Natural killer cell (primary cell): ENCODE measurements around the gene UBE2D4. TPM values are rescaled to one million over a fixed set of nuclear protein-coding genes. Genes with fewer than 3 reads are reported as not detected.
A peak's percentile ranks its signal among the peaks of the same experiment; 100 is the strongest.
"Not testable (repeated sequence)": the region's sequence is repeated elsewhere in the genome, so short reads cannot be mapped to it uniquely, and the experiment has no call there.

Source experiments
- ATAC-seq, 3 donors: fragments of 150-1000 bp in 2 of 3; fragments of 200-7000 bp in 1 of 3; cut with Tn5 transposase; 1 replicate in 1 of 3; 2 replicates in 2 of 3; pipeline ENCODE4 v1.10.0; 2021; ENCODE audit warnings: mild to moderate bottlenecking in 2 of 3, moderate library complexity in 2 of 3
- DNase-seq, 2 donors: peaks; one replicate each; pipeline versions ENCODE4 v3.0.0 to v3.0.0-alpha.2; 2013 to 2021; ENCODE audit warnings: mixed read lengths in 1 of 2
- H3K27ac ChIP-seq: one replicate; pipeline ENCODE4 v1.5.1; 2013; ENCODE audit warnings: mild to moderate bottlenecking, low read length
- H3K27me3 ChIP-seq: one replicate; pipeline ENCODE4 v1.6.1; 2013; ENCODE audit warnings: low read length; ENCODE audit not compliant: control insufficient read depth, insufficient read depth
- H3K36me3 ChIP-seq: one replicate; pipeline ENCODE4 v1.6.1; 2013; ENCODE audit warnings: low read length; ENCODE audit not compliant: control insufficient read depth, insufficient read depth
- H3K4me1 ChIP-seq: one replicate; pipeline ENCODE4 v1.6.1; 2013; ENCODE audit warnings: low read length; ENCODE audit not compliant: control insufficient read depth, insufficient read depth
- H3K4me3 ChIP-seq: one replicate; pipeline ENCODE4 v1.5.1; 2013; ENCODE audit warnings: low read length
- H3K9me3 ChIP-seq: one replicate; pipeline ENCODE4 v1.6.1; 2013; ENCODE audit warnings: low read length; ENCODE audit not compliant: control insufficient read depth, insufficient read depth
- H3K27ac Mint-ChIP-seq, 2 donors: one replicate each; pipeline ENCODE4 v1.8.0; 2022; ENCODE audit warnings: mild to moderate bottlenecking in 2 of 2, mixed read lengths in 2 of 2, moderate library complexity in 1 of 2
- H3K27me3 Mint-ChIP-seq, 2 donors: one replicate each; pipeline ENCODE4 v1.8.0; 2022; ENCODE audit warnings: low read depth in 2 of 2, mixed read lengths in 2 of 2
- H3K36me3 Mint-ChIP-seq: one replicate; pipeline ENCODE4 v1.8.0; 2022; ENCODE audit warnings: mixed read lengths
- H3K4me1 Mint-ChIP-seq, 2 donors: one replicate each; pipeline ENCODE4 v1.8.0; 2022; ENCODE audit warnings: mixed read lengths in 2 of 2
- H3K4me3 Mint-ChIP-seq: one replicate; pipeline ENCODE4 v1.8.0; 2022; ENCODE audit warnings: mild to moderate bottlenecking, moderate library complexity, mixed read lengths
- H3K9me3 Mint-ChIP-seq, 2 donors: one replicate each; pipeline ENCODE4 v1.8.0; 2022; ENCODE audit warnings: mixed read lengths in 2 of 2
- WGBS: methylation state at CpG from one replicate; pipeline ENCODE4 v1.1.7; 2013; ENCODE audit warnings: missing lambda C conversion rate; ENCODE audit not compliant: insufficient coverage; 5-methylcytosine and 5-hydroxymethylcytosine counted together
- intact Hi-C: fragments of 100-400 bp; cut with micrococcal nuclease; formaldehyde crosslinking; loops from one replicate; pipeline ENCODE4 v1.14.2; 2022
- total RNA-seq, 4 donors: library from RNA; stranded (reverse); fragments of 120-200 nt in 1 of 4; gene quantifications; one replicate each; pipeline versions ENCODE4 v1.2.3 to v1.2.4, GENCODE V29; 2013 to 2022
- TF ChIP-seq, protein P1 (sequence below): fragments of 200-600 bp; IDR thresholded peaks from one replicate; pipeline ENCODE4 v1.8.0; 2022; ENCODE audit warnings: antibody characterized with exemption

Gene UBE2D4
- total RNA-seq, 3 donors from 2014 or later (not counting 1 experiment from before 2014, with no cell fraction given), result 5.3 to 10.6 (median 9.6) TPM

DNA sequence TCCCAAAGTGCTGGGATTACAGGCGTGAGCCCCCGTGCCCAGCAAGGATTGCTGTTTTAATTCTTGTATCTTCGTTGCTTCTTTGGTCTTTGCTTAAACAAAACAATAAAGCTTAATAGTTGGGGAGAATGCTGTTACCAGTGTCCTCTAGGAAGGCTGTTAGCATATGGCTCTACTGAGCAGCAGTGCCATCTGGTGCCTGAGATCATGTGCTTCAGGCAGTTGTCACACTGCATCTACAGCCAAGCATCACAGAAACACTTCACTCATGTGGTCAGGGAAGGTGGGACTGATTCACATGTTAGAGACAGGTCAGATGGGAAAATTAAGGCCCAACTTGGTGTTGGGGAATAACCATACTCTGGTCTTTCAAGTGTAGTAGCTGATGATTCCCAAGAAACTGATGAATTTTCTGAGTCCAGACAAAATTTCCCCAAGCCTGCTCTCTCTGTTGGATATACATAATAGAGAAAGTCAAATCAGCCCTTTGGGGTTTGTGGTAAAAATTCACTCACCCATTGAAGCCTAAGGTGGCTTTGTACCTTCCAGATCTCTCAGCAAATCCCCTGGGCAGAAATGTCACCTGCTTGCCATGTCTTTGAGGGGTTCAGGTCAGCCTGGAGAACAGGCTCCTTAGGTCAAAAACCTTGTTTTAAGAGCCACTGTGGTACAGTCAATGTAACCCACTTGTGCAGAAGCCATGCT, 28.4 kb downstream of the UBE2D4 start:
- 90% methylated on average over 3 of the region's 3 CpGs for WGBS
- no peak overlapping the region for H3K27ac Mint-ChIP-seq
- intact Hi-C loops, result no loop called here
- H3K27me3 ChIP-seq, result no peaks in the 10 kb centered on the region
- peak in 1 of 2 donors; percentile 40 for DNase-seq
- H3K27ac ChIP-seq, result no peak overlapping the region
- H3K9me3 Mint-ChIP-seq, result no peaks in the 10 kb centered on the region
- TF ChIP-seq, protein P1, sequence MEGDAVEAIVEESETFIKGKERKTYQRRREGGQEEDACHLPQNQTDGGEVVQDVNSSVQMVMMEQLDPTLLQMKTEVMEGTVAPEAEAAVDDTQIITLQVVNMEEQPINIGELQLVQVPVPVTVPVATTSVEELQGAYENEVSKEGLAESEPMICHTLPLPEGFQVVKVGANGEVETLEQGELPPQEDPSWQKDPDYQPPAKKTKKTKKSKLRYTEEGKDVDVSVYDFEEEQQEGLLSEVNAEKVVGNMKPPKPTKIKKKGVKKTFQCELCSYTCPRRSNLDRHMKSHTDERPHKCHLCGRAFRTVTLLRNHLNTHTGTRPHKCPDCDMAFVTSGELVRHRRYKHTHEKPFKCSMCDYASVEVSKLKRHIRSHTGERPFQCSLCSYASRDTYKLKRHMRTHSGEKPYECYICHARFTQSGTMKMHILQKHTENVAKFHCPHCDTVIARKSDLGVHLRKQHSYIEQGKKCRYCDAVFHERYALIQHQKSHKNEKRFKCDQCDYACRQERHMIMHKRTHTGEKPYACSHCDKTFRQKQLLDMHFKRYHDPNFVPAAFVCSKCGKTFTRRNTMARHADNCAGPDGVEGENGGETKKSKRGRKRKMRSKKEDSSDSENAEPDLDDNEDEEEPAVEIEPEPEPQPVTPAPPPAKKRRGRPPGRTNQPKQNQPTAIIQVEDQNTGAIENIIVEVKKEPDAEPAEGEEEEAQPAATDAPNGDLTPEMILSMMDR, result no peak
- no peak overlapping the region for H3K4me3 ChIP-seq
- no peaks in the 10 kb centered on the region for H3K4me1 ChIP-seq
- H3K36me3 ChIP-seq, result peaks cover 16% of the 10 kb centered on the region
- H3K9me3 ChIP-seq, result no peaks in the 10 kb centered on the region
- H3K27me3 Mint-ChIP-seq, result no peaks in the 10 kb centered on the region
- peak in 1 of 3 donors; percentile 54 for ATAC-seq
- H3K4me1 Mint-ChIP-seq, result no peaks in the 10 kb centered on the region
- no peaks in the 10 kb centered on the region for H3K36me3 Mint-ChIP-seq
- H3K4me3 Mint-ChIP-seq, result no peak overlapping the region

DNA sequence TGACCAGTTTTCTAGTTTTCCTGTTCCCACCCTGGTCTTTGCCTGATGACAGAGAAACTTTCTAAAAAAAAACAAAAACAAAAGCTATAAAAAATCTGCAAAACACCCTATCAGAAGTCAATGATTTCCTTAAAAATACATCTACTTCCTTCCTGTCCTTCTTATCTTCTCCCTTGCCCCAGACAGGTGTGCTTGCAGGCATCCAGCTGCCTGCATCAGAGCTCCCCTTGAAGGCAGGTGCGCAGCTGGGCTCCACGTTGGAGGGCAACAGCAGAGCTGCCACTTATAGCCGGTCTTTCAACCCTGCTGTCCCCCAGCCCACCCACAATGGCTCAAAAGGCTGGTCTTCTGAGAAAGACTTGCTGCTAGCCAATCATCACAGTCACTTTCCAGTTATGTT, 29.8 kb downstream of the UBE2D4 start:
- Mint-ChIP-seq H3K9me3 (no peaks in the 10 kb centered on the region), H3K4me3 (no peak overlapping the region), H3K27ac (no peak overlapping the region), H3K4me1 (no peaks in the 10 kb centered on the region), H3K27me3 (no peaks in the 10 kb centered on the region), H3K36me3 (no peaks in the 10 kb centered on the region)
- WGBS, result 67% methylated on average over 3 of the region's 3 CpGs
- Histone ChIP-seq H3K27ac (no peak overlapping the region), H3K4me3 (no peak overlapping the region), H3K27me3 (no peaks in the 10 kb centered on the region), H3K36me3 (peaks cover 8% of the 10 kb centered on the region), H3K9me3 (no peaks in the 10 kb centered on the region), H3K4me1 (no peaks in the 10 kb centered on the region)
- intact Hi-C loops, result no loop called here
- TF ChIP-seq, protein P1, result no peak
- DNase-seq (no peak), ATAC-seq (no peak)

DNA sequence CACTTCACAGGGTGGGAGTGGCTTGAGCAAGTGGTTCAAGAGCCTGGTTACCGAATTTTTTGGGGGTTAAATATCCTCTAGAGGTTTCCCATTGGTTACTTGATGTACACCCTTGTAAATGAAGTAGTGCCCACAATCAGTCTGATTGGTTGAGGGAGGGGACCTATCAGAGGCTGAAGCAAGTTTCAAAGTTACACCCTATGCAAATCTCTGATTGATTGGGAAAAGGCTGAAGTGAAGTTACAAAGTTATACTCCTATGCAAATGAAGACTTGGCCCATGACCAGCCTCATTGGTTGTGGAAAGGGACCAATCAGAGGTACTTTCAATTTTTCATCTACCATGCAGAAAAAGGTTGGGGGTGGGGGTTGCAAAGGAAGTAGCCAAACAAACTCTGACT, 34.7 kb downstream of the UBE2D4 start:
- Histone ChIP-seq H3K36me3 (no peaks in the 10 kb centered on the region), H3K27ac (no peak overlapping the region), H3K9me3 (no peaks in the 10 kb centered on the region), H3K4me1 (no peaks in the 10 kb centered on the region), H3K4me3 (no peak overlapping the region), H3K27me3 (no peaks in the 10 kb centered on the region)
- no peak overlapping the region for H3K27ac Mint-ChIP-seq
- DNase-seq (no peak), ATAC-seq (no peak)
- H3K27me3 Mint-ChIP-seq, result no peaks in the 10 kb centered on the region
- 0% methylated on average over 1 of the region's 1 CpG for WGBS
- H3K9me3 Mint-ChIP-seq, result no peaks in the 10 kb centered on the region
- no peaks in the 10 kb centered on the region for H3K36me3 Mint-ChIP-seq
- no peak overlapping the region for H3K4me3 Mint-ChIP-seq
- intact Hi-C loops, result no loop called here
- no peaks in the 10 kb centered on the region for H3K4me1 Mint-ChIP-seq
- TF ChIP-seq, protein P1, result no peak

DNA sequence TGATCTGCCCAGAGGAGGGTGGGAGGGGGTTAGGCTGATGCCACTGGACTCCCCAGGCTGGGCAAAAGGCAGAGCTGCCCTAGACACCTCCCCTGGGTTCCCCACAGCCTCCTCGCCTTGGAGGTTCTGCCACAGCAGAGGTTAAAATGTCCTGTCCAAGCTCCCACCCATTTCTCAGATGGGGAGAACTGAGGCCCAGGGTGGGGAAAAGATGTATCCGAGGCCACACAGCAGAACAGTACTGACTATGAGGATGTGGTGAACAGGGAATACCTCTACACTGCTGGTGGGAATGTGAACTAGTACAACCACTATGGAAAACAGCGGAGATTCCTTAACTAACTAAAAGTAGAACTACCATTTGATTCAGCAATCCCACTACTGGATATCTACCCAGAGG, 40.2 kb downstream of the UBE2D4 start:
- intact Hi-C loops, H3K4me3 Mint-ChIP-seq: not testable (repeated sequence)

DNA sequence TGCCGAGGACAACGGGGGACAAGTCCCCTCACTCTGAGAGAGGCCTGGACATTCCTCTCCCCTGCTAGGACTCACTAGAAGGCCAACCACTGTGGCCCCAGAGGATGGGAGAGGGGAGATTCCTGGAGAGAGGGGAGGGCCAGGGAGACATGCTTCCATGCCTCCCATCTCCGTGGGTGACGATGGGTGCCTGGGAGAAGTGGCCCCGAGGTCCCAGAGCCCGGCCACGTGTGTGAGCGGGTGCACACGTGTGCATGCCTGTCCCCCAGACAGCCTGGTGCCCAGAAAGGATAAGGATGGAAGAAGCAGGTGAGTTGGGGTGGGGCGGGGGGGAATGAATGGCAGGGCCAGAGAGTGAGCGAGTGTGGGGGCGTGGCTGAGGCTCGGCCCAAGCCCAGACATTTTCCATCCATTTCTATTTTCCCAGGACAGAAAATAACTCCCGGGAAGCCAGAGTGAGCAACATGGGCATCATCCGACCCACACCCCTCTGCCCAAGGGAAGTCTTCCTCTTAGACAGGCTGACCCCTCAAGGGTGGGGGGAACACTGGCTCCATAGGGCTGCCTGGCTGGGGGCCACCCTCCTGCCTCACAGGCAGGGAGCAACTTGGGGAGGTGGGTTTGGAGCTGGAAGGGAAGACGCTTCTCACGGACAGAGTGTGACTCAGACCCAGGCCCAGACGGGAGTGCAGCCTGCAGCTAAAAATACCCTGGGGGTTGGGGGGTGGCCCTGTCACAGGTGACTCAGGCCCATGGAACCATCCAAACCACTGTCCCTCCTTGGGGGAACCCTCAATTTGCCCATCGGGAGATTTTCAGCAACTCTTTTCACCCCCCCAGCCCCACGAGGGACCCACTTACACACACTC, 42.2 kb downstream of the UBE2D4 start:
- no CpG with 5 or more reads among the region's 20 CpGs for WGBS
- H3K4me3 Mint-ChIP-seq, result not testable (repeated sequence)

More for the DNA sequence above, 40.2 kb downstream of the UBE2D4 start:
- H3K27me3 ChIP-seq, H3K9me3 Mint-ChIP-seq, H3K4me1 ChIP-seq, H3K27ac Mint-ChIP-seq, DNase-seq, ATAC-seq, H3K27me3 Mint-ChIP-seq, H3K36me3 Mint-ChIP-seq, H3K36me3 ChIP-seq, H3K9me3 ChIP-seq, H3K27ac ChIP-seq, H3K4me3 ChIP-seq, H3K4me1 Mint-ChIP-seq: not testable (repeated sequence)
- 88% methylated on average over 1 of the region's 3 CpGs for WGBS

More for the DNA sequence above, 42.2 kb downstream of the UBE2D4 start:
- H3K4me3 ChIP-seq, H3K4me1 Mint-ChIP-seq, H3K4me1 ChIP-seq, H3K27ac ChIP-seq, H3K27me3 ChIP-seq, H3K36me3 Mint-ChIP-seq, H3K9me3 Mint-ChIP-seq, H3K27me3 Mint-ChIP-seq, H3K36me3 ChIP-seq, DNase-seq, H3K9me3 ChIP-seq, intact Hi-C loops, H3K27ac Mint-ChIP-seq: not testable (repeated sequence)
- peak in 1 of 3 donors; percentile 7 for ATAC-seq
